ENCODE results near the gene MED23. TPM values are rescaled to one million over a fixed set of nuclear protein-coding genes. Genes with fewer than 3 reads are reported as not detected.

Gene MED23
- total and polyA plus RNA-seq, 9 of the 15 experiments (the other 6 are each of a cell fraction or from before 2014, with no cell fraction given) = 13.7 to 61.2 (median 27.2) TPM

GRCh38 chr6:131627724-131628682 lies at the start of gene MED23 (continued):
- no peak; the same call in 1 of the 2 replicates for TF ChIP-seq ILF3 (IDR thresholded peaks at IDR 0.05; ENCODE audit: borderline replicate concordance)
- peak; percentile 51 for TF ChIP-seq EGR1 (conservative IDR thresholded peaks at IDR 0.05)
- TF ChIP-seq CBFA2T2 (conservative IDR thresholded peaks at IDR 0.05) = 0 out of 2 replicates have a peak, but pooled peaks have one; percentile 6
- TF ChIP-seq, protein P1, sequence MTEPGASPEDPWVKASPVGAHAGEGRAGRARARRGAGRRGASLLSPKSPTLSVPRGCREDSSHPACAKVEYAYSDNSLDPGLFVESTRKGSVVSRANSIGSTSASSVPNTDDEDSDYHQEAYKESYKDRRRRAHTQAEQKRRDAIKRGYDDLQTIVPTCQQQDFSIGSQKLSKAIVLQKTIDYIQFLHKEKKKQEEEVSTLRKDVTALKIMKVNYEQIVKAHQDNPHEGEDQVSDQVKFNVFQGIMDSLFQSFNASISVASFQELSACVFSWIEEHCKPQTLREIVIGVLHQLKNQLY (CRISPR knock-in tag; conservative IDR thresholded peaks at IDR 0.05) = peak in 1 of 2 experiments; percentile 60; a peak in 1 of 4 replicates
- peak; percentile 94 for TF ChIP-seq TAF9B (IDR thresholded peaks at IDR 0.05; ENCODE audit: partially characterized antibody)
- TF ChIP-seq POLR2AphosphoS5 (IDR thresholded peaks at IDR 0.05; ENCODE audit: control insufficient read depth, insufficient read depth, low read depth, low read length) = peak; percentile 88
- no peak for TF ChIP-seq DDX20 (tag; IDR thresholded peaks at IDR 0.05; ENCODE audit: low read depth)
- TF ChIP-seq GTF2F1 (IDR thresholded peaks at IDR 0.05; ENCODE audit: low read depth, low read length) = peak; percentile 89; the same call in 1 of the 2 replicates
- TF ChIP-seq JUND (IDR thresholded peaks at IDR 0.05; ENCODE audit: borderline replicate concordance, low read depth, low read length) = peak; percentile 83
- peak; percentile 28; the same call in 1 of the 3 replicates for TF ChIP-seq JUND (tag; IDR thresholded peaks at IDR 0.05; ENCODE audit: borderline replicate concordance, low read depth, low read length)
- TF ChIP-seq ZNF75A (CRISPR knock-in tag; IDR thresholded peaks at IDR 0.05) = no peak
- no peak for TF ChIP-seq ZNF143 (CRISPR knock-in tag; IDR thresholded peaks at IDR 0.05)
- TF ChIP-seq TFE3 (CRISPR knock-in tag; IDR thresholded peaks at IDR 0.05) = no peak
- TF ChIP-seq, protein P2, sequence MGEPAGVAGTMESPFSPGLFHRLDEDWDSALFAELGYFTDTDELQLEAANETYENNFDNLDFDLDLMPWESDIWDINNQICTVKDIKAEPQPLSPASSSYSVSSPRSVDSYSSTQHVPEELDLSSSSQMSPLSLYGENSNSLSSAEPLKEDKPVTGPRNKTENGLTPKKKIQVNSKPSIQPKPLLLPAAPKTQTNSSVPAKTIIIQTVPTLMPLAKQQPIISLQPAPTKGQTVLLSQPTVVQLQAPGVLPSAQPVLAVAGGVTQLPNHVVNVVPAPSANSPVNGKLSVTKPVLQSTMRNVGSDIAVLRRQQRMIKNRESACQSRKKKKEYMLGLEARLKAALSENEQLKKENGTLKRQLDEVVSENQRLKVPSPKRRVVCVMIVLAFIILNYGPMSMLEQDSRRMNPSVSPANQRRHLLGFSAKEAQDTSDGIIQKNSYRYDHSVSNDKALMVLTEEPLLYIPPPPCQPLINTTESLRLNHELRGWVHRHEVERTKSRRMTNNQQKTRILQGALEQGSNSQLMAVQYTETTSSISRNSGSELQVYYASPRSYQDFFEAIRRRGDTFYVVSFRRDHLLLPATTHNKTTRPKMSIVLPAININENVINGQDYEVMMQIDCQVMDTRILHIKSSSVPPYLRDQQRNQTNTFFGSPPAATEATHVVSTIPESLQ (CRISPR knock-in tag; IDR thresholded peaks at IDR 0.05) = peak; percentile 95
- peak; percentile 94 for TF ChIP-seq NR1H2 (CRISPR knock-in tag; IDR thresholded peaks at IDR 0.05)
- TF ChIP-seq NRF1 (conservative IDR thresholded peaks at IDR 0.05 in 1 of 2, IDR thresholded peaks at IDR 0.05 in 1 of 2) = 0 out of 4 replicates have a peak, but pooled peaks of 1 of the 2 experiments have one; percentile 22
- peak; percentile 98 for TF ChIP-seq CBFB (CRISPR knock-in tag; IDR thresholded peaks at IDR 0.05)
- no peak for TF ChIP-seq MTA1 (IDR thresholded peaks at IDR 0.05; ENCODE audit: borderline replicate concordance)
- TF ChIP-seq ARID2 (IDR thresholded peaks at IDR 0.05) = no peak
- no peak for TF ChIP-seq ZNF217 (CRISPR knock-in tag; IDR thresholded peaks at IDR 0.05)
- TF ChIP-seq E2F5 (CRISPR knock-in tag; IDR thresholded peaks at IDR 0.05) = 0 out of 2 replicates have a peak, but pooled peaks have one; percentile 73
- no peak for TF ChIP-seq ETS2 (tag; IDR thresholded peaks at IDR 0.05; ENCODE audit: borderline replicate concordance, poor library complexity, severe bottlenecking)
